NCI-H146 treated with DMSO at 0.1 percent for 48 hours (cell line): Measurements from ENCODE around the gene PM20D2.

Source experiments
- DNase-seq: peaks from one replicate; lab custom pipeline; 2025; ENCODE audit not compliant: unreplicated experiment; lab: John Stamatoyannopoulos, UW

The PM20D2 gene

GRCh38 chr6:89199579-89199978, 53.7 kb downstream of the PM20D2 start:
- DNase-seq, result no peak

- no peak for DNase-seq
These were observed 54.9 kb downstream of the PM20D2 start for GRCh38 chr6:89200706-89201215.

- no peak for DNase-seq
These were observed 58.2 kb downstream of the PM20D2 start for GRCh38 chr6:89204096-89204495.

GRCh38 chr6:89205819-89206218, 60.0 kb downstream of the PM20D2 start:
- DNase-seq, result no peak

- no peak for DNase-seq
These were observed 62.7 kb downstream of the PM20D2 start for GRCh38 chr6:89208551-89208950.

- DNase-seq, result no peak
These were observed 63.6 kb downstream of the PM20D2 start for GRCh38 chr6:89209457-89209856.

- DNase-seq, result no peak
These were observed 66.6 kb downstream of the PM20D2 start for GRCh38 chr6:89212472-89212871.

GRCh38 chr6:89214197-89214596, 68.3 kb downstream of the PM20D2 start:
- DNase-seq, result no peak
